Measurements from ENCODE around the gene PRR22. TPM values are rescaled to one million over a fixed set of nuclear protein-coding genes. Genes with fewer than 3 reads are reported as not detected.

PRR22 gene
- total RNA-seq, 1 donor: under 0.01 TPM

GRCh38 chr19:5790559-5791520, 6.3 kb upstream of the PRR22 start, which contains the start of gene DUS3L:
Gene DUS3L (minus strand): TSS chr19:5791163. CDS start chr19:5791141, 22 bp downstream.
- H3K4me3 ChIP-seq (ENCODE audit: low read depth, low read length): peak within 1 kb of the TSS; percentile 94
- TF ChIP-seq CTCF (IDR thresholded peaks at IDR 0.05; ENCODE audit: insufficient read depth, low read depth, low read length): no peak
- DNase-seq (ENCODE audit: low read depth): peak; percentile 99

GRCh38 chr19:5789886-5790558, 5.5 kb upstream of the PRR22 start:
- TF ChIP-seq CTCF (IDR thresholded peaks at IDR 0.05; ENCODE audit: insufficient read depth, low read depth, low read length): no peak
- H3K4me3 ChIP-seq (ENCODE audit: low read depth, low read length): peak overlapping the region; percentile 94
- DNase-seq (ENCODE audit: low read depth): no peak

- no peak for TF ChIP-seq CTCF (IDR thresholded peaks at IDR 0.05; ENCODE audit: insufficient read depth, low read depth, low read length)
- H3K4me3 ChIP-seq (ENCODE audit: low read depth, low read length): no peak overlapping the region
- DNase-seq (ENCODE audit: low read depth): no peak
These were observed 4.8 kb upstream of the PRR22 start for GRCh38 chr19:5789351-5789761.

- TF ChIP-seq CTCF (IDR thresholded peaks at IDR 0.05; ENCODE audit: insufficient read depth, low read depth, low read length): no peak
- DNase-seq (ENCODE audit: low read depth): no peak
- H3K4me3 ChIP-seq (ENCODE audit: low read depth, low read length): no peak overlapping the region
These were observed 3.9 kb upstream of the PRR22 start for GRCh38 chr19:5788422-5788821.

- H3K4me3 ChIP-seq (ENCODE audit: low read depth, low read length): no peak overlapping the region
- TF ChIP-seq CTCF (IDR thresholded peaks at IDR 0.05; ENCODE audit: insufficient read depth, low read depth, low read length): no peak
- no peak for DNase-seq (ENCODE audit: low read depth)
These were observed 3.0 kb upstream of the PRR22 start for GRCh38 chr19:5787409-5788182.

- H3K4me3 ChIP-seq (ENCODE audit: low read depth, low read length): no peak overlapping the region
- DNase-seq (ENCODE audit: low read depth): no peak
- TF ChIP-seq CTCF (IDR thresholded peaks at IDR 0.05; ENCODE audit: insufficient read depth, low read depth, low read length): no peak
These were observed 2.3 kb upstream of the PRR22 start for GRCh38 chr19:5786593-5787408.
